GM19395 (cell line): ENCODE results near the gene SLC7A9.
"Not testable (repeated sequence)": the region's sequence is repeated elsewhere in the genome, so short reads cannot be mapped to it uniquely, and the experiment has no call there.

Source experiments
- ATAC-seq: cut with Tn5 transposase; IDR thresholded peaks from one replicate; pipeline ENCODE4 v1.9.1; 2021; ENCODE audit warnings: mild to moderate bottlenecking, moderate library complexity; ENCODE audit not compliant: unreplicated experiment

The SLC7A9 gene

GRCh38 chr19:32808236-32808635 lies 61.3 kb downstream of the SLC7A9 start:
- ATAC-seq, result no peak

GRCh38 chr19:32802840-32803239 lies 66.7 kb downstream of the SLC7A9 start:
- no peak for ATAC-seq

- no peak for ATAC-seq
These were observed 68.8 kb downstream of the SLC7A9 start for GRCh38 chr19:32800754-32801153.

DNA sequence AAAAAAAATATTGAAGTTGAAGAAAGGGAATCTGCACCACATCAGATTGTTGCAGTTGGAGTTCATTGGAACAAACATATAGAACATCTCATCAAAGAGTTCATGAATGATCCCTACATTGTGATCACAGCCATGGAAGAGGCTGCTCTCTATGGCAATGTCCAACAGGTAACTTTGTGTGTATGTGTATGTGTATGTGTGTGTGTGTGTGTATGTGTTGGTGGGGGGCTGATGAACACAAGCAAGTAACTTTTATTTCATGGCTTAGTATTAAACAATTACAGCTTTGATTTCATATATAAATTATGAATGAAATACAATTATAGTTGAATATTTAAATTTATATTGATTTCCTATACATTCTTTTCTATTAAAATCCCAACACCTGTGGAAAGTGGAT lies 69.4 kb downstream of the SLC7A9 start:
- ATAC-seq, result no peak

- ATAC-seq, result no peak
These were observed 71.4 kb downstream of the SLC7A9 start for GRCh38 chr19:32798201-32798600.

DNA sequence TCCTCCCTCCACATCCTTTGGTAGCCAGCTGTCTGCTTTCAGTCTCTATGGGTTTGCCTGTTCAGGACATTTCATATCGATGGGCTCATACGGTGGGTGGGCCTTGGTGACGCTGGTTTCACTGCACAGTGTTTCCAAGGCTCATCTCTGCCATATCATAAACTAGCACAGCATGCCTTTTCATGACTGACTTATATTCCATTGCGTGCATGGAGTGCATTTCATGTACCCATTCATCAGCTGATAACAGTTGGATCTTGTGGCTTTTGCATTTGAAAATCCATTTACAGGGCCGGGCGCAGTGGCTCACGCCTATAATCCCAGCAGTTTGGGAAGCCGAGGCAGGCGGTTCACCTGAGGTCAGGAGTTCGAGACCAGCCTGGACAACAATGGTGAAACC lies 80.1 kb downstream of the SLC7A9 start:
- ATAC-seq, result no peak

DNA sequence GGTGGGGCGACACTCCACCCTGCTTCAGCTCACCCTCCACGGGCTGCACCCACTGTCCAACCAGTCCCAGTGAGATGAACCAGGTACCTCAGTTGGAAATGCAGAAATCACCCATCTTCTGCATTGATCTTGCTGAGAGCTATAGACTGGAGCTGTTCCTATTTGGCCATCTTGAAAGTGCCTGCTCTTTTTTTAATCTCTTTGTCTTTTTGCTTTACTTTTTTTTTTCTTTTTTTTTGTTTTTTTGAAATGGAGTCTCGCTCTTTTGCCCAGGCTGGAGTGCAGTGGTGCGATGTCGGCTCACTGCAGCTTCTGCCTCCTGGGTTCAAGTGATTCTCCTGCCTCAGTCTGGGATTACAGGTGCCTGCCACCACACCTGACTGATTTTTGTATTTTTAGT lies 81.7 kb downstream of the SLC7A9 start:
- ATAC-seq, result not testable (repeated sequence)

DNA sequence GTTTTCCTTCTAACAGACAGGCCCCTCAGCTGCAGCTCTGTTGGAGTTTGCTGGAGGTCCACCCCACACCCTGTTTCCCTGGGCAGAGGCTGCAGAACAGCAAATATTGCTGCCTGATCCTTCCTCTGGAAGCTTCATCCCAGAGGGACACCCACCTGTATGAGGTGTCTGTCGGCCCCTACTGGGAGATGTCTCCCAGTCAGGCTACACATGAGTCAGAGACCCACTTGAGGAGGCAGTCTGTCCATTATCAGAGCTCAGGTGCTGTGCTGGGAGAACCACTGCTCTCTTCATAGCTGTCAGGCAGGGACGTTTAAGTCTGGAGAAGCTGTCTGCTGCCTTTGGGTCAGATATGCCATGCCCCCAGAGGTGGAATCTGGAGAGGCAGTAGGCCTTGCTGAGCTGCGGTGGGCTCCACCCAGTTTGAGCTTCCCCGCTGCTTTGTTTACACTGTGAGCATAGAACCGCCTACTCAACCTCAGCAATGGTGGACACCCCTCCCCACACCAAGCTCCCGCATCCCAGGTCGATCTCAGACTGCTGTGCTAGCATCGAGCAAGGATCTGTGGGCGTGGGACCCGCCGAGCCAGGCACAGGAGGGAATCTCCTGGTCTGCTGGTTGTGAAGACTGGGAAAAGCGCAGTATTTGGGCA lies 82.3 kb downstream of the SLC7A9 start:
- not testable (repeated sequence) for ATAC-seq

GRCh38 chr19:32782089-32782488 lies 87.5 kb downstream of the SLC7A9 start:
- ATAC-seq, result not testable (repeated sequence)

DNA sequence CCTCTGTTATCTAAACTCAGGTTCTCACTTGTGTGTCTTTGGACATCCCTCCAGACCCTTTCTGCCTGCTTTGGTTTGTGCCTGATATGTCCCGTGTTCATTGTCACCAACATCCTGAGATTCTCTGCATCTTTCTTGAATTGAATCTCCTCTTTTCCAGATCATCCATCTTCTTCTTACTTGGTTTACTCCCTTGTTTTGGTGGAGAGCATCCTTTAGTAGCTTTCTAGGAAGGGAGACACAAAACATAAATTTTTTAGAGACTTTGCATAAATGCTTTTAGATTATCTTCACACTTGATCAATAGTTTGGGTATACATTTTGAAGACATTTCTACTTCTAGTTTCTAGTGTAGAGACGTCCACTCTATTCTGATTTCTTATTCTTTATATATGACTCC lies 88.3 kb downstream of the SLC7A9 start:
- no peak for ATAC-seq
